Muscle layer of colon (tissue), 2 donors: ENCODE data around the gene LEMD2.

ENCODE experiments used
- H3K27ac ChIP-seq: one replicate; pipeline ENCODE4 v1.7.0; 2013; ENCODE audit warnings: low read depth, mild to moderate bottlenecking, low read length, moderate library complexity
- H3K27me3 ChIP-seq, 2 donors: one replicate each; pipeline ENCODE4 v1.7.0; 2013; ENCODE audit warnings: low read length in 2 of 2, mild to moderate bottlenecking in 2 of 2; ENCODE audit not compliant: insufficient read depth in 2 of 2, control insufficient read depth in 1 of 2
- H3K36me3 ChIP-seq: one replicate; pipeline ENCODE4 v1.7.0; 2013; ENCODE audit warnings: mild to moderate bottlenecking, low read length; ENCODE audit not compliant: insufficient read depth
- H3K4me1 ChIP-seq: one replicate; pipeline ENCODE4 v1.7.0; 2013; ENCODE audit warnings: mild to moderate bottlenecking, low read length; ENCODE audit not compliant: insufficient read depth
- H3K4me3 ChIP-seq, 2 donors: one replicate each; pipeline ENCODE4 v1.7.0; 2013; ENCODE audit warnings: low read length in 2 of 2, low read depth in 1 of 2, mild to moderate bottlenecking in 1 of 2, moderate library complexity in 1 of 2
- H3K9ac ChIP-seq: one replicate; pipeline ENCODE4 v1.7.0; 2013; ENCODE audit warnings: low read length
- H3K9me3 ChIP-seq: one replicate; pipeline ENCODE4 v1.7.0; 2013; ENCODE audit warnings: mild to moderate bottlenecking, low read length
- donor health status: abdominal sarcoma.
- donor health status: Adenocarcinoma of cecum.

Gene LEMD2

GRCh38 chr6:33769248-33769821 is 19.6 kb downstream of the LEMD2 start:
- Histone ChIP-seq H3K9me3 (no peaks in the 10 kb centered on the region), H3K4me1 (peaks cover 30% of the 10 kb centered on the region), H3K9ac (no peak overlapping the region), H3K4me3 (no peak overlapping the region), H3K27me3 (no peaks in the 10 kb centered on the region), H3K36me3 (peaks cover 22% of the 10 kb centered on the region), H3K27ac (no peak overlapping the region)

- Histone ChIP-seq H3K9me3 (no peaks in the 10 kb centered on the region), H3K9ac (no peak overlapping the region), H3K36me3 (peaks cover 17% of the 10 kb centered on the region), H3K27ac (no peak overlapping the region), H3K27me3 (no peaks in the 10 kb centered on the region), H3K4me1 (peaks cover 30% of the 10 kb centered on the region), H3K4me3 (no peak overlapping the region)
These were observed 20.2 kb downstream of the LEMD2 start for GRCh38 chr6:33768644-33769120.

DNA sequence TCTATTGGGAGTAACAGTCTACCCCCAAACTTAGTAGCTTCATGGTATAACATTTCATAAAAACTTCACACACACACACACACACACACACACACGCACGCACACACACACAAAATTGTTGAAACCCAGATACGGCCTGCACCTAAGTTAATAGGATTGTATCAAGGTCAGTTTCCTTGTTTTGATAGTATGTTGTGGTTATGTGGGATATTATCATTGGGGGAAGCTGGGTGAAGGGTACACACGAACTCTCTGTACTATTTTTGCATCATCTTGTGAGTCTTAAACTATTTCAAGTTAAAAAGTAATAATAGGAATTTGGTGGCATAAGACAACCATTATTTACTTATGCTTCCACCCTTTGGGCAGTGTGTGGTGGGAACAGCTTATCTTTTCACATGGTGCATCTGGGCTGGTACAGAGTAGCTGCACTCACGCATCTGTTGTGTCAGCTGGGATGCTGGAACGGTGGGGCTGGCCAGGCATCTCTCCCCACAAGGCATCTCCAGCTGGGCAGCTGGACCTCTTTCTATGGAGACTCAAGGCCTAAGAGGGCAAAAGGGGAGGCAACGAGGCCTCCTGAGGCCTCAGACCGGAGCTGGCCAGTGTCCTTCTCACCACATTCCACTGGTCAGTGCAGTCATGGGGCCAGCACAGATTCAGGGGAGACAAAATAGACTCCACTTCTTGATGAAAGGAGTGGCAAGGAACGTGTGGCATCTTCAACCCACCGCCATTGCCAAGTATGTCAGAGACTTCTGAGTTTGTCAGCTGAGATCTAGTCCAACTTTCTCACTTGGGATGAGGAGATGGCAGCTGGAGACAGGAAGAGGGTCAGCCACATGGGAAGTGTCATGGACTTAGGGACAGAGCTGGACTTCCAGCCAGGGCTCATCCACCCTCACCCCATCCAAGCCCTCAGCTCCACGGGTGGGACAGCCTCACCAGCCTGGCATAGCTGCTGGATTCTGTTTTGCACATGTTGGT is 21.7 kb downstream of the LEMD2 start:
- Histone ChIP-seq H3K4me3 (no peak overlapping the region), H3K4me1 (peaks cover 26% of the 10 kb centered on the region), H3K9me3 (no peaks in the 10 kb centered on the region), H3K27ac (no peak overlapping the region), H3K27me3 (no peaks in the 10 kb centered on the region), H3K36me3 (peaks cover 3% of the 10 kb centered on the region), H3K9ac (no peak overlapping the region)

DNA sequence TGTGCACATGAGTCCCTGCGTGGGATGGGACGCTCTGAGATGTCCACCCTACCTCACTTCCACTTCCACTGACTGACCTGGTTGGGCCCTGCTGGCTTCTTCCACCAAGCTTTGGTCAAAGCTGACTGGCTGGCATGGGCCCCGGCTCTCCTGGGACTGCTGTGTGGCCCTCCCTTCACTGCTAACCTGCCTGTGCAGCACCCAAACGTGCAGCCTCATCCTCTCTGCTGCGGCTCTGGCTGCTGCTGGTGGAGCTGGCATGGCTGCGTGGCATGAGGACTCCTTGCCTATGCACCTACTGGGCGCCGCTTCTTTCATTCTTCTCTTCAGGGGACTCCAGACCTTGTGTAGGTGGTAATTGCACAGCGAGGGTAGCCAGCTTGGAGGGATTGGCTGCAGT is 23.6 kb downstream of the LEMD2 start:
- Histone ChIP-seq H3K9ac (no peak overlapping the region), H3K9me3 (no peaks in the 10 kb centered on the region), H3K27me3 (no peaks in the 10 kb centered on the region), H3K36me3 (no peaks in the 10 kb centered on the region), H3K4me1 (peaks cover 7% of the 10 kb centered on the region), H3K4me3 (no peak overlapping the region), H3K27ac (no peak overlapping the region)

GRCh38 chr6:33764036-33764435 is 24.9 kb downstream of the LEMD2 start:
- H3K36me3 ChIP-seq, result no peaks in the 10 kb centered on the region
- no peak overlapping the region for H3K9ac ChIP-seq
- no peaks in the 10 kb centered on the region for H3K27me3 ChIP-seq
- no peak overlapping the region for H3K27ac ChIP-seq
- no peaks in the 10 kb centered on the region for H3K9me3 ChIP-seq
- H3K4me1 ChIP-seq, result no peaks in the 10 kb centered on the region
- no peak overlapping the region for H3K4me3 ChIP-seq

DNA sequence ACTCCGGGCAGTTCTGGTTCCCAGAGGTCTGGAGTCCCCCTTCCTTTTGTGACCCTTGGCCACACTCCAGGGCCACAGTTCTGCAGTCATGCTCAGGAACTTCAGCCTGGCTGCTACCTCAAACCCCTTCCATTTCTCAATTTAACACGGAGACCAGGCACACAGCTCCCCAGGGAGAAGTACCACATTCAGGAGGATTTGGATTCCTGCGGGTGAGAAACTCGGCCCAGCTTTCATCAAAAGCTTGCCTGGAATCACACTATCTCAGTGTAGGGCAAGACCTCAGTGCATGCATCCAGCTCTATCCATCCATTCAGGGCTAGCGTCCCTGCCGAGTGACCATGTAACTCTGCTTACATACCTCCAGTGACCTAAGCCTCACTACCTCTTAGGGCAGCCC is 25.4 kb downstream of the LEMD2 start:
- H3K9ac ChIP-seq, result no peak overlapping the region
- no peaks in the 10 kb centered on the region for H3K27me3 ChIP-seq
- no peaks in the 10 kb centered on the region for H3K36me3 ChIP-seq
- no peaks in the 10 kb centered on the region for H3K9me3 ChIP-seq
- H3K4me1 ChIP-seq, result no peaks in the 10 kb centered on the region
- H3K27ac ChIP-seq, result no peak overlapping the region
- H3K4me3 ChIP-seq, result no peak overlapping the region

- no peaks in the 10 kb centered on the region for H3K27me3 ChIP-seq
- H3K27ac ChIP-seq, result no peak overlapping the region
- no peaks in the 10 kb centered on the region for H3K9me3 ChIP-seq
- no peaks in the 10 kb centered on the region for H3K36me3 ChIP-seq
- H3K4me1 ChIP-seq, result no peaks in the 10 kb centered on the region
- no peak overlapping the region for H3K9ac ChIP-seq
- no peak overlapping the region for H3K4me3 ChIP-seq
These were observed 26.2 kb downstream of the LEMD2 start for GRCh38 chr6:33762713-33763112.

DNA sequence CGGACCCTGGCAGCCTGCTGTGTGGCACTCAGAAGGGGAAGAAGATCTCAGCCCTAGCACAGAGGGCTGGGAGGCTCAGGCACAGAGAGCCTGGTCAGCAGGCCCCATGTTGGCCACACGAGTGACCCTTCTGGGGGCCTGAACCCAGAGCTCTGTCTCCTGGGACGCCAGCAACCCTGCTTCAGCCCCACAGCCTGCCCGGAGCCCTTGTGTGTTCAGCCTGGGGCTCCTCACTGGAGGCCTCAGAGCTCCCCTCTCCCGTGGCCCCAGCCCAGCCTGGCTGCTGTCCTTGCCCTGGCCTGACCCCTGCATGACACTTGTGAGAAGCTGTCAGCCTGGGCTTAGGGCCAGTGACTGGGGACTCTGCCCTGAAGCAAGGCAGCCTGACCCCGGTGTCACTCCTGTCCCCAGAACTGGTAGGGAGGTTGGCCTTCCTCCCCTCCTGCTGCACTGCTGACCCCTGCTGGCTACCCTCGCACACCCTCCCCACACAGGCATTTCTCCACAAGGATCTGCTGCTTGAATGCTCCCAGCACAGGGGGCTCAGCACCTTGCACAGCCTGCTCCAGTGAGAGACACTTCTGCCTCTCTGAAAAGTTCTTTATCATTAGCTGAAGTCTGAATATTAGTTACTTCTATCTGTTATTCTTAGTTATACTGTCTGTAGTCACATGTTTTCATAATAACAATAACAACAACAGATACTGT is 26.9 kb downstream of the LEMD2 start:
- H3K9me3 ChIP-seq, result no peaks in the 10 kb centered on the region
- no peaks in the 10 kb centered on the region for H3K4me1 ChIP-seq
- H3K27me3 ChIP-seq, result no peaks in the 10 kb centered on the region
- H3K4me3 ChIP-seq, result no peak overlapping the region
- no peak overlapping the region for H3K9ac ChIP-seq
- peak overlapping the region; percentile 44 for H3K27ac ChIP-seq
- no peaks in the 10 kb centered on the region for H3K36me3 ChIP-seq

DNA sequence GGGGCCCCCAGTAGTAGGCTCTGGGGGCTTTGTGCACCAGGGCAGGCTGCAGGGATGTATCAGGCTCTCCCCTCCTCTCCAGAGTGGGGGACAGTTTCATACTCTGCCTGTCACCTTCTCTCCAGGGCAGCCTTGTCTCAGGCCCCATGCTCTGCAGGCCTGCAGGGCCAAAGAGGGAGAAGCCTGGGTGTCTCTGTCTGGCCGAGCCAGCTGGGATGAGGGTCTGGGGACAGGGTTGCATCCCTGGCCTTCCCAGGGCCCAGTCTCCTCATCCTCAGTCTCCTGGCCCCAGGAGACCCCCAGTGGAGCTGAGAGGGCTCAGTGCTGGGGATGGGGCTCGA is 27.4 kb downstream of the LEMD2 start:
- H3K9ac ChIP-seq, result no peak overlapping the region
- H3K36me3 ChIP-seq, result no peaks in the 10 kb centered on the region
- H3K27ac ChIP-seq, result peak overlapping the region; percentile 44
- H3K4me3 ChIP-seq, result no peak overlapping the region
- no peaks in the 10 kb centered on the region for H3K4me1 ChIP-seq
- H3K9me3 ChIP-seq, result no peaks in the 10 kb centered on the region
- H3K27me3 ChIP-seq, result no peaks in the 10 kb centered on the region

DNA sequence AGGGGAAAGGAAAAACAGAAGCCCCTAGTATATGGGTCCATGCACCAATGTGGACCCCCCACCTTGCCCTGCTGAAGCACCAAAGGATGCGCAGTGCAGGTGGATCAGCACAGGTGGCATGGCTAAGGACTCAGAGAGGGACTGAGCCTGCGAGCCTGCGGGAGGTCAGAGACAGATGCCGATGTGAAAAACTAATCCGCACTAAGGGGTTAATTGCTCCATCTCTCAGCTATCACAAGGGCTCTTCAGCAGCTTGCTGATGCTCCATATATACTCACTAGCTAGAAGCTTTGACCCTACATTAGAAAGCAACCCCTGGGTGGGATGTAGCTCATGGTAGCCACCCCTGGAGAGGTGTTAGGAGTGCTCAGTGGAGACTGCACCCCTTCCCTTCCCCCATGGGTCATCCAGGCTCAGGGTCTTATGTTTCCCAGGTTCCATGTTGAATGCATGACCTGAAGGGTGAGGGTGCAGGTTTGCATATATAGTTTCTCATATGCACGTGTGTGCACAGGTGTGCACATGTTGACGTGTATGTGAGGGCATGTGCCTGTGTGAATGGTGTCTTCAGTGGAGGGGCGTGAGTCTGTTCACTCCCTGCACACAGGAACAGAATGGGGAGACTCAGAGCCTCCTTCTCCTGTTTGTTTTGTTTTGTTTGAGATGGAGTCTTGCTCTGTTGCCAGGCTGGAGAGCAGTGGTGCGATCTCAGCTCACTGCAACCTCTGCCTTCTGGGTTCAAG is 28.9 kb downstream of the LEMD2 start:
- Histone ChIP-seq H3K4me3 (no peak overlapping the region), H3K36me3 (no peaks in the 10 kb centered on the region), H3K9me3 (no peaks in the 10 kb centered on the region), H3K27ac (no peak overlapping the region), H3K4me1 (no peaks in the 10 kb centered on the region), H3K27me3 (no peaks in the 10 kb centered on the region), H3K9ac (no peak overlapping the region)

DNA sequence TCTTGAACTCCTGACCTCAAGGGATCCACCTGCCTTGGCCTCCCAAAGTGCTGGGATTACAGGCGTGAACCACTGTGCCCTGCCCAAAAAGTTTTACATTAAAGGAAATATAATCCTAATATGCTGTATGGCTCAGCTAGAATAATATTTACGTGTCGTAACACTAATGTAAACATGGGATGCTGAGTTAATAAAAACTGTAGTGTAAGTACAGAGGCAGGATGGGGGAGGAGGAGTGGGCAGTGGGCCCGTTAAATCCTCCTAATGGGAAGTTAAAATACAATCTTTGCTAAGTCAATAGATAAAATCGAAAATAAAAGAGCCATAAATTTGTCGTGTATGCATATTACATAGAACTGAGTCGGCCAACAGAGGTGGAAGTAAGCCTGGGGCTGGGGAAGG is 30.1 kb downstream of the LEMD2 start:
- Histone ChIP-seq H3K4me3 (no peak overlapping the region), H3K9ac (no peak overlapping the region), H3K27me3 (no peaks in the 10 kb centered on the region), H3K36me3 (no peaks in the 10 kb centered on the region), H3K27ac (no peak overlapping the region), H3K4me1 (no peaks in the 10 kb centered on the region), H3K9me3 (no peaks in the 10 kb centered on the region)
